Keratinocyte (primary cell): Measurements from ENCODE around the gene ITPA. TPM values are rescaled to one million over a fixed set of nuclear protein-coding genes. Genes with fewer than 3 reads are reported as not detected.

Source experiments
- DNase-seq: peaks from one replicate; pipeline ENCODE4 v3.0.0-alpha.2; 2011; ENCODE audit warnings: low read depth, missing footprints, low spot score
- FAIRE-seq: peaks from 2 replicates; lab custom pipeline; 2011; peaks lifted over from hg19 to GRCh38; lab: Jason Lieb, UNC
- H2AFZ ChIP-seq: 2 replicates; pipeline ENCODE4 v1.6.0; 2012; ENCODE audit warnings: low read length, control low read depth, inconsistent platforms; ENCODE audit not compliant: control insufficient read depth
- H3K27ac ChIP-seq: 2 replicates; pipeline ENCODE4 v1.5.1; 2011; ENCODE audit warnings: low read length; ENCODE audit not compliant: control insufficient read depth, insufficient read depth
- H3K27me3 ChIP-seq: 3 replicates; pipeline ENCODE4 v1.6.0; 2011; ENCODE audit warnings: low read length; ENCODE audit not compliant: control insufficient read depth, insufficient read depth; ENCODE audit errors: extremely low read depth
- H3K36me3 ChIP-seq, 2 experiments: 2 replicates in 1 of 2; 3 replicates in 1 of 2; pipeline ENCODE4 v1.5.1; 2011; ENCODE audit warnings: low read length in 2 of 2, mild to moderate bottlenecking in 1 of 2; ENCODE audit not compliant: control insufficient read depth in 2 of 2, insufficient read depth in 2 of 2; ENCODE audit errors: extremely low read depth in 1 of 2
- H3K4me1 ChIP-seq: 3 replicates; pipeline ENCODE4 v1.5.1; 2011; ENCODE audit warnings: low read length; ENCODE audit not compliant: control insufficient read depth, insufficient read depth; ENCODE audit errors: extremely low read depth
- H3K4me2 ChIP-seq: 3 replicates; pipeline ENCODE4 v1.6.0; 2011; ENCODE audit warnings: low read depth, low read length; ENCODE audit not compliant: control insufficient read depth, insufficient read depth; ENCODE audit errors: extremely low read depth
- H3K4me3 ChIP-seq, 3 experiments: fragments of 200-600 bp in 1 of 3; sonication (generic) in 1 of 3; 2 replicates in 2 of 3; 3 replicates in 1 of 3; pipeline ENCODE4 v1.5.1; 2011 to 2016; ENCODE audit warnings: low read length in 3 of 3, mild to moderate bottlenecking in 3 of 3, control low read depth in 2 of 3, inconsistent platforms in 1 of 3, low read depth in 1 of 3, mixed read lengths in 1 of 3, mixed run types in 1 of 3, moderate library complexity in 1 of 3; ENCODE audit not compliant: control insufficient read depth in 2 of 3, insufficient read depth in 2 of 3; ENCODE audit errors: extremely low read depth in 1 of 3
- H3K79me2 ChIP-seq: 2 replicates; pipeline ENCODE4 v1.6.0; 2012; ENCODE audit warnings: low read length; ENCODE audit not compliant: control insufficient read depth, insufficient read depth
- H3K9ac ChIP-seq: 3 replicates; pipeline ENCODE4 v1.6.0; 2011; ENCODE audit warnings: low read length; ENCODE audit not compliant: control insufficient read depth, insufficient read depth; ENCODE audit errors: extremely low read depth
- H3K9me1 ChIP-seq: 3 replicates; pipeline ENCODE4 v1.6.0; 2011; ENCODE audit warnings: low read length; ENCODE audit not compliant: control insufficient read depth, insufficient read depth; ENCODE audit errors: extremely low read depth
- H3K9me3 ChIP-seq: 2 replicates; pipeline ENCODE4 v1.5.1; 2012; ENCODE audit warnings: low read depth, low read length; ENCODE audit not compliant: control insufficient read depth
- H4K20me1 ChIP-seq: 3 replicates; pipeline ENCODE4 v1.6.0; 2011; ENCODE audit warnings: low read length; ENCODE audit not compliant: control insufficient read depth, insufficient read depth; ENCODE audit errors: extremely low read depth
- CTCF ChIP-seq, 3 experiments: IDR thresholded peaks in 1 of 3; conservative IDR thresholded peaks in 1 of 3; optimal IDR thresholded peaks in 1 of 3; 2 replicates in 2 of 3; 3 replicates in 1 of 3; pipeline versions ENCODE3 to v1.5.1; 2011; ENCODE audit warnings: low read length in 3 of 3, mild to moderate bottlenecking in 3 of 3, moderate library complexity in 2 of 3, control low read depth in 1 of 3, inconsistent platforms in 1 of 3; ENCODE audit not compliant: insufficient read depth in 2 of 3; ENCODE audit errors: extremely low read depth in 1 of 3
- EZH2 ChIP-seq: IDR thresholded peaks from one replicate; pipeline ENCODE4 v1.6.1; 2012; ENCODE audit warnings: inconsistent platforms, mild to moderate bottlenecking, low read length, moderate library complexity
- dilution Hi-C: fragments of 300-500 bp; cut with MboI; formaldehyde crosslinking; loops from one replicate; pipeline ENCODE4 v1.7.0; 2020; ENCODE audit warnings: low sequenced_read_pairs; ENCODE audit not compliant: extremely low pct_ligation_motif_present
- polyA plus RNA-seq, 5 experiments: library from polyadenylated mRNA; depleted of rRNA in 3 of 5; stranded (reverse) in 3 of 5; stranded (forward) in 1 of 5; unstranded in 1 of 5; fragments of >200 nt; gene quantifications; 1 replicate in 1 of 5; 2 replicates in 3 of 5; 3 replicates in 1 of 5; pipeline versions ENCODE4 v1.2.1 to v1.2.3, GENCODE V29; 2011 to 2012; ENCODE audit warnings: missing spikeins in 2 of 5, low read depth in 1 of 5, low replicate concordance in 1 of 5

ITPA gene
- polyA plus RNA-seq, 1 donor (not counting 4 experiments of a cell fraction or from before 2014, with no cell fraction given) = 40.5 TPM

- H3K27ac ChIP-seq = no peak overlapping the region
- no peak for TF ChIP-seq EZH2
- no peak for TF ChIP-seq CTCF (optimal IDR thresholded peaks at IDR 0.05 in 1 of 3, IDR thresholded peaks at IDR 0.05 in 1 of 3, conservative IDR thresholded peaks at IDR 0.05 in 1 of 3; ENCODE audit: extremely low read depth in 1 of 3, insufficient read depth in 2 of 3, low read length in 3 of 3)
- FAIRE-seq (no peak), DNase-seq (no peak)
- no peak overlapping the region for H3K9ac ChIP-seq
- no peak overlapping the region for H2AFZ ChIP-seq
- H3K4me1 ChIP-seq = no peaks in the 10 kb centered on the region
- H3K79me2 ChIP-seq = no peaks in the 10 kb centered on the region
- H4K20me1 ChIP-seq = no peaks in the 10 kb centered on the region
- H3K4me2 ChIP-seq = no peak overlapping the region
- no peaks in the 10 kb centered on the region for H3K9me1 ChIP-seq
- H3K9me3 ChIP-seq = no peaks in the 10 kb centered on the region
- peaks cover 0 to 2% of the 10 kb centered on the region in 2 experiments for H3K36me3 ChIP-seq
- no peaks in the 10 kb centered on the region for H3K27me3 ChIP-seq
- no peak overlapping the region for H3K4me3 ChIP-seq
- dilution Hi-C loops = no loop called here
These were observed 36.4 kb downstream of the ITPA start for GRCh38 chr20:3245711-3246110.

GRCh38 chr20:3246682-3247081 lies 37.4 kb downstream of the ITPA start:
- Histone ChIP-seq H3K27ac (no peak overlapping the region), H3K27me3 (no peaks in the 10 kb centered on the region), H3K4me1 (no peaks in the 10 kb centered on the region), H3K9ac (no peak overlapping the region), H3K4me3 (no peak overlapping the region), H4K20me1 (no peaks in the 10 kb centered on the region), H3K4me2 (no peak overlapping the region), H3K79me2 (no peaks in the 10 kb centered on the region), H3K9me1 (no peaks in the 10 kb centered on the region), H2AFZ (no peak overlapping the region), H3K36me3 (no peaks in the 10 kb centered on the region), H3K9me3 (no peaks in the 10 kb centered on the region)
- TF ChIP-seq EZH2 (no peak), CTCF (optimal IDR thresholded peaks at IDR 0.05 in 1 of 3, IDR thresholded peaks at IDR 0.05 in 1 of 3, conservative IDR thresholded peaks at IDR 0.05 in 1 of 3; ENCODE audit: extremely low read depth in 1 of 3, insufficient read depth in 2 of 3, low read length in 3 of 3) (no peak)
- dilution Hi-C loops = no loop called here
- DNase-seq = no peak
- no peak for FAIRE-seq
